GM18861 (cell line): ENCODE results near the gene KRTAP10-7.
"Not testable (repeated sequence)": the region's sequence is repeated elsewhere in the genome, so short reads cannot be mapped to it uniquely, and the experiment has no call there.

Experiments used
- ATAC-seq: cut with Tn5 transposase; IDR thresholded peaks from one replicate; pipeline ENCODE4 v1.9.1; 2021; ENCODE audit not compliant: unreplicated experiment

KRTAP10-7 gene, protein sequence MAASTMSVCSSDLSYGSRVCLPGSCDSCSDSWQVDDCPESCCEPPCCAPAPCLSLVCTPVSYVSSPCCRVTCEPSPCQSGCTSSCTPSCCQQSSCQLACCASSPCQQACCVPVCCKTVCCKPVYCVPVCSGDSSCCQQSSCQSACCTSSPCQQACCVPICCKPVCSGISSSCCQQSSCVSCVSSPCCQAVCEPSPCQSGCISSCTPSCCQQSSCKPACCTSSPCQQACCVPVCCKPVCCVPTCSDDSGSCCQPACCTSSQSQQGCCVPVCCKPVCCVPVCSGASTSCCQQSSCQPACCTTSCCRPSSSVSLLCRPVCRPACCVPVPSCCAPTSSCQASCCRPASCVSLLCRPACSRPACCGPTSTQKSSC

DNA sequence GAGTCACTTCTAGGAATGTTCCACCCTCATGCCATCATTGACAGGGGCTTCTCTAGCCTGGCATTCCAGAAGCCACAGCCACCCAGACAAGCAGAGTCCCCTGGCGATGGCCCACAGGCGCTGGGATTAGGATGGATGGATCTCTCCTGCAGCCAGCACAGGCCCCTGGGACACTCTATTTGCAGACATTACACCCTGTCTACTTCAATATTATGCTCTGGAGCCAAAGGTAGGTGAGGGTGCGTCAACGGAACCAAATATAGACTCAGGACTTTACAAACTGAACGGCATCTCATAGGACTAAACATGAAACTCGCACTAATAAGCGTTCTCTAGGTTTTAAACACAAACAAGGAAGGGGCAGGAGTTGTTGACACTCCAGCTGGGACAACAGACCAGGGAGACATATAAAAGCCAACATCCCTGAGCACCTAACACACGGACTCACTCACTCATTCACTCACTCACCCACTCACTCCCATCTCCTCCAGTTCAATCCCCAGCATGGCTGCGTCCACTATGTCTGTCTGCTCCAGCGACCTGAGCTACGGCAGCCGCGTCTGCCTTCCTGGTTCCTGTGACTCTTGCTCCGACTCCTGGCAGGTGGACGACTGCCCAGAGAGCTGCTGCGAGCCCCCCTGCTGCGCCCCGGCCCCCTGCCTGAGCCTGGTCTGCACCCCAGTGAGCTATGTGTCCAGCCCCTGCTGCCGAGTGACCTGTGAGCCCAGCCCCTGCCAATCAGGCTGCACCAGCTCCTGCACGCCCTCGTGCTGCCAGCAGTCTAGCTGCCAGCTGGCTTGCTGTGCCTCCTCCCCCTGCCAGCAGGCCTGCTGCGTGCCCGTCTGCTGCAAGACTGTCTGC lies at the start of gene KRTAP10-7:
Gene KRTAP10-7 (plus strand): TSS at position 480 of the 861 bp plus-strand sequence. CDS start 25 bp downstream, at position 505.
- ATAC-seq: not testable (repeated sequence)

DNA sequence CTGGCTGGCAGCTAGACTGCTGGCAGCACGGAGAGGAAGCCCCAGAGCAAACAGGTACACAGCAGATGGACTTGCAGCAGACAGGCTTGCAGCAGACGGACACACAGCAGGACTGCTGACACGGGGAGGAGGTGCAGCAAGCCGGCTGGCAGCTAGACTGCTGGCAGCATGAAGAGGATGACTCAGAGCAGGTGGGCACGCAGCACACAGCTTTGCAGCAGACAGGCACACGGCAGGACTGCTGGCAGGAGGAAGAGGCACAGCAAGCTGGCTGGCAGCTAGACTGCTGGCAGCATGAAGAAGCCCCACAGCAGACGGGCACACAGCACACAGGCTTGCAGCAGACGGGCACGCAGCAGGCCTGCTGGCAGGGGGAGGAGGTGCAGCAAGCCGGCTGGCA lies 49.6 kb upstream of the KRTAP10-7 start:
- no peak for ATAC-seq

DNA sequence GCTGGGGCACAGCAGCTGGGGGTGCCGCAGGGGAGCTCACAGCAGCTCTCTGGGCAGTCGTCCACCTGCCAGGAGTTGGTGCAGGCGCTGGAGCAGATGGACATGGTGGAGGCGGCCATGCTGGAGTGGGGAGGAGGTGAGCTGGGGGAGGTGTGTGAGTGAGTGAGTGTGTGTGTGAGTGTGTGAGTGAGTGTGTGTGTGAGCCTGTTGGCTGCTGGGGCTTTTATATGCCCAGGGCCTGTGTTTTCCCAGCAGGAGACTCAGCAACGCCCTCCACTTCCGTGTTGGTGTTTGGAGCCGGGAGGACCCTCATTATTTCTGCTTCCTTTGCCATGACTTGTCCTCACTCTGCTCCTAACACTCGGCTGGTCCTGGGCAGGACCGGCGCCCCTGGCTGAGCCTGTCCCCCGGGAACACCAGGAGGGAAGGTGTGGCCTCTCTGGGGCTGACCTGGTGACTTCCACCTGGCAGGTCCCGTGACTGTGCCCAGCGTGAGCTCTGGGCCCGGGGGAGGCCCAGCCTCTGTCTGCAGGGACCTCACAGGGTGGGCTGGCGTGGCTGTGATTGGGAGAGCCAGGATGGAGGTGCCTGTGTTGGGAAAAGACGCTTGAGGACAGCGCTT lies 48.9 kb upstream of the KRTAP10-7 start, which contains the start of gene KRTAP10-2:
Gene KRTAP10-2 (minus strand): TSS at position 166 of the 622 bp plus-strand sequence. CDS start 47 bp downstream, at position 119.
- ATAC-seq: no peak

DNA sequence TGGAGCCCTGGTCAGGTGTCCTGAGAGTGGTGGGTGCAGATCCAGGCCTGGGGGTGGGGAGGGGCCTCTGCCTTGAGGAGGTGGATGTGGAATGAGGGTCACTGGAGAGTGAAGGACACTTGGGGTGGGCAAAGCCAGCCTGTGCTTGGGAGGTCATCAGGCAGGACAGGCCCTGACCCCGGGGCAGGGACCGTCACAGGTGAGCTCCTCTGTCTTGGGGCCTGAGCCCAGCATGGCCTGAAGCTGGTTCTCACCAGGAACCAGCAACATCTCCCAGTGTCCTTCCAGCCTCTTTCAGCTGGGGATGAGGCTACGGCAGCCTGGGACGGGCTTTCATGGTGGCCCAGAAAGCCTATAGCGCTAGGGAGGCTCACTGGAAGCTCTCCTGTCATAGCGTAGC lies 48.3 kb upstream of the KRTAP10-7 start:
- ATAC-seq: no peak

DNA sequence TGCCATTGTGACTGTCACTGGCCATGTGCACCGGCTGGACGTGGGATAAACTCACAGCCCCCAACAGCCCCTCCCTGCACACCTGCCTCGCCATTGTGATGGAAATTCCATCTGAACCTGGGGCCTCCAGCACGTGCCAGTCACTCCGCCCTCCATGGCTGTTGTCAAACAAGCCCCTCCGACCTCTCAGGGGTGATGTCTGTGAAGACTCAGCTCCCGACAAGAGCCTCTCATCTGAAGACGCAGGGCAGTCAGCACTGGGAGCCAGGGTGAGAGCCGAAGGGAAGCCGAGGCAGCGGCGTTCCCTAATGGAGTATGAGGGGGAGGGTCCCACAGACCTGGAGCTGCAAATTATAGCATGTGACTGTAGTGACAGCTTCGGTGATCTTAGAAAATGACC lies 47.7 kb upstream of the KRTAP10-7 start:
- ATAC-seq: no peak

DNA sequence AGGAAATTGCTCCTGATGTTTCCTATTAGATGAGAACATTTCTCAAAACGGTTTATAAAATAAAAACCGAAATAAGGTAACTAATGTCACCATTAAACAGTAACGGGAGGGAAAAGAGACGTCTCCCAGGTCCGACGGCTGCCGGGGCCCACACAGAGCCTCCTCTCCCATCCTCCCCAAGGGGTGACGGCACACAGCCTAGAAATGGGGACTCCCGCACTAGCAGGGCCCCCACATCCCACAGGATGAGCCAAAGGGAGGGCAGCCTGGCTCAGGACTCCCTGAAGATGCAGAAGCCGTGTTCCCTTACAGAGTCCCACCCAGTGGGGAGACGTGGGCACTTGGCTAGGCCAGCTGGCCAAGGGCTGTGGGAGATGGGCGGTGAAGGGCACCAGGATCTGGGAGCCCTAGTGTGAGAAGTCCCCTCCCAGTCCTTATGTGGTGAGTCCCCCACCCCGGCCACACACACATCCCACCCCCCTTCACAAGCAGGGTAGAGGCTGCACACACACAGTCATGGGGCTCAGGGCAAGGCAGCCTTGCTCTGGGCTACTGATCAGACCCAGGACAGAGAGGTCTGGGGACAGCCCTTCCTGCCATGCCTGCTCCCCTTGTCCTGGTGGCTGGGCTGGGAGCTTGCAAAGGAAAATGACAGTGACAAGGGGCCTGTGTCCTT lies 45.1 kb upstream of the KRTAP10-7 start:
- no peak for ATAC-seq

DNA sequence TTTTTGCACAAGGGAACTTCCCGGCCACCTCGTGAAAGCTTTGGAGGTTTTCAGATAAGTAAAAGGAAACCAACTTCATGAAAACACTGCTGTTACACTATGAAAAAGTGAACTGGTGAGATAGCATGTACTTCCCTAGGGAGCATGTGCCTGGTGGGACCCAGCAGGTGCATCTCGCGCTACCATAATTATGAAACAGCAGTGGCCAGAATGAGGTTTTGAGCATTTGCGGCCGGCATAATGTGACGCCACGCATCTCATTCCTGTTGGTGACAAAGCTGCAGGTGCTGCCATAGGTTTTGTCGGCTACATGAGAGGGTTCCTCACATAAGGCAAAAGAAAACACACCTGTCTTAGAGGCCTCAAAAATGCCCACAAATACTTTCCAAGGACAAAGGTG lies 43.5 kb upstream of the KRTAP10-7 start:
- no peak for ATAC-seq

DNA sequence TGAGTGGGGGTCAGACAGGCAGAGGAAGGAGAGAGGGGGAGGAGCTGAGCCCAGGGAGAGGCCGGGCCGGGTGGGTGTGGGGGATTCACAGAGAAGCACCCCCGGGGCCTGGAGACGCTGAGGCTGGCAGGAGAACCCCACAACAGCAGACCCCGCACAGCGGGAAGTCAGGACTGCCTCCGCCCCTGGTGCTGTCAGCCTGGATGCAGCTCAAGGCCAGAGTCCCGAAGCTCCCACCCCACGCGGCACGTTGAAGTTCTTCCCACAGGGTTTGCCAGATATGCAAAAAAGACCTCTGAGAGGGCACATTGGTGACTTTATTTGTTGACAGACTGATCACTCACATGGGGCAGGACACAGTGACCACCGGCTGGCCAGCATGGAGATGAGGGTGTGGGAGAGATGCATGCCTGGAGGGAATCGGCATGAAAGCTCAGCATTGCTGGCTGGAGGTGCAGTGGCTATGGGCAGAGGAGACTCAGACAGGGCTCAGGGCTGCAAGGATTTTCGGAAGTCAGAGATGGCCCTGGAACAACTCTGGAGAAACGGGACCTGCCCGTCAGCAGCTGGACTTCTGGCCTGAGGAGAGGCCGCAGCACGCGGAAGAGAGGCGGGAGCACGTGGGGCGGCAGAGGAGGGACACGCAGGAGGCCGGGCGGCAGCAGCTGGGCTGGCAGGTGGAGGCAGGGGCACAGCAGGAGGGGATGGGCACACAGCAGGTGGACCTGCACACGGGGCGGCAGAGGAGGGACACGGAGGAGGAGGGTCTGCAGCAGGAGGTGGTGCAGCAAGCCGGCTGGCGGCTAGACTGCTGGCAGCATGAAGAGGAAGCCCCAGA lies 42.7 kb upstream of the KRTAP10-7 start:
- no peak for ATAC-seq

DNA sequence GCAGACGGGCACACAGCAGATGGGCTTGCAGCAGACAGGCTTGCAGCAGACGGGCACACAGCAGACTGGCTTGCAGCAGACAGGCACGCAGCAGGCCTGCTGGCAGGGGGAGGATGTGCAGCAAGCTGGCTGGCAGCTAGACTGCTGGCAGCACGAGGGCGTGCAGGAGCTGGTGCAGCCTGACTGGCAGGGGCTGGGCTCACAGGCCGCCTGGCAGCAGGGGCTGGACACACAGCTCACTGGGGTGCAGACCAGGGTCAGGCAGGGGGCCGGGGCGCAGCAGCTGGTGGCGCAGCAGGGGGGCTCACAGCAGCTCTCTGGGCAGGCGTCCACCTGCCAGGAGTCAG lies 42.1 kb upstream of the KRTAP10-7 start:
- ATAC-seq: not testable (repeated sequence)

DNA sequence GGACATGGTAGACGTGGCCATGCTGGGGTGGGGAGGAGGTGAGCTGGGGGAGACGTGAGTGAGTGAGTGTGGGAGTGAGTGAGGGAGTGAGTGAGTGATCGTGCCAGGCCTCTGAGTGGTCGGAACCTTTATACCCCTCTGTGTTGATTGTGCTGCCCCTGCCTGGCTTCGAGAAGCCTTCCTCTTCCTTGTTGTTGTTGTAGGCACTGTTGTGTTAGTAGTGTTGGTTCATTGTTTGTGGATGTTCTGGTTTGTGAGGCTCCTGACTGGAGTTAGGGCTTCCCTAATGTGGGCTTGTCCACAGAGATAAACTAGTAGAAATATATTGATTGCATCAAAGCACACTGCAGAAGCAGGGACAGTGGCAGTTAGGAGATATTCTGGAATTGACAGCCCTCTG lies 41.7 kb upstream of the KRTAP10-7 start, which contains the start of gene KRTAP10-3:
Gene KRTAP10-3 (minus strand): TSS at position 101 of the 400 bp plus-strand sequence. CDS start 80 bp downstream, at position 21.
- no peak for ATAC-seq

DNA sequence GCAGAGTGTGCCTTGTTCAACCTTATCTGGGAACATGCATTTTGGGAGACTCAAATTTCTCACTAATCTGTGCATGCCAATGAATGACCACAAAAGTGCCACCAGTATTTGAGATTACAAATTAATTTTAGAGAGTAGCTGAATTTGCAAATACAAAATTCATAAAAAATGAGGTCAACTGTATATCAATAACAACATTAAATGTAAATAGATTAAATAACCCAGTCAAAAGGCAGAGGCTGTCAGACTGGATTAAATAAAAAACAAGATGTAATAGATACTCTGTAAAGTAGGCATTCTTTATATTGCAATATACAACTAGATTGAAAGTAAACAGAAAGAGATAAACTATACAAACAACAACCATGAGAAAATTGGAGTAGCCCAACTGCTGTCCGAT lies 36.3 kb upstream of the KRTAP10-7 start:
- no peak for ATAC-seq

DNA sequence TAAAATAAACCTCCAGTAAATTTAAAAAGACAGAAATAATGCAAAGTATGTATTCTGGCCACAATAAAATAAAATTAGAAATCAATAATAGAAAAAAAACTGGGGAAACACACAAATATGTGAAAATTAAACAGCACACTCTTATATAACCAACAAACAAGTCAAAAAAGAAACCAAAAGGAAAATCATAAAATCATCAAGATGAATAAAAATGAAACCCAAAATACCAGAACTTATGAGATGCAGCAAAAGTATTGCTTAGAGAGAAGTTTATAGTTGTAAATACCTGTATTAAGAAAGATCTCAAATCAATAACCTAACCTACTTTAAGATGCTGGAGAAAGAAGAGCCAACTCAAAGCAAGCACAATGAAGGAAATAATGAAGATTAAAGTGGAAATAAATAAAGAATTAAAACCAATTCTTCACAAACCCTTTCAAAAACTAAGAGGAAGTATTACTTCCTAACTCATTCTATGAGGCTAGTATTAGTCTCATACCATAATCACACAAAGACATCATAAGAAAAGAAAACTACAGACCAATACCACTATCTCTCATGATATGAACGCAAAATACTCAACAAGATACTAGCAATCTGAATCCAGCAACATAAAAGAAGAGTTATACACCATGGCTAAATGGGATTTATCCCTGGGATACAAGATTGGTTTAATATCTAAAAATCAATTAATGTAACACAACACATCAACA lies 35.4 kb upstream of the KRTAP10-7 start:
- no peak for ATAC-seq

DNA sequence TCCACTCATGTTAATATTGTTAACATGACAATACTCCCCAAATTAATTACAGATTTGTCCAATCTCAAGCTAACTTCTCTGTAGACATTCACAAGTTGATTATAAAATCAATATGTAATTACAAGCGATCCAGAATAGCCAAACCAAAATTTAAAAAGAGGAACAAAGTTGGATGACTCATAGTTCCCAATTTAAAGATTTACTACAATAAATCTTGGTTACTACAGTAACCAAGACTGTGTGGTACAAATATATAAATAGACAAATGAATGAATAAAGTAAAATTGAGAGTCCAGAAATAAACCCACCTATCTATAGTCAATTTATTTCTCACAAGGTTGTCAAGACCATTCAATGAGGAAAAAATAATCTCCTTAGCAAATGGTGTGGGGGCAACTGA lies 34.0 kb upstream of the KRTAP10-7 start:
- ATAC-seq: no peak

DNA sequence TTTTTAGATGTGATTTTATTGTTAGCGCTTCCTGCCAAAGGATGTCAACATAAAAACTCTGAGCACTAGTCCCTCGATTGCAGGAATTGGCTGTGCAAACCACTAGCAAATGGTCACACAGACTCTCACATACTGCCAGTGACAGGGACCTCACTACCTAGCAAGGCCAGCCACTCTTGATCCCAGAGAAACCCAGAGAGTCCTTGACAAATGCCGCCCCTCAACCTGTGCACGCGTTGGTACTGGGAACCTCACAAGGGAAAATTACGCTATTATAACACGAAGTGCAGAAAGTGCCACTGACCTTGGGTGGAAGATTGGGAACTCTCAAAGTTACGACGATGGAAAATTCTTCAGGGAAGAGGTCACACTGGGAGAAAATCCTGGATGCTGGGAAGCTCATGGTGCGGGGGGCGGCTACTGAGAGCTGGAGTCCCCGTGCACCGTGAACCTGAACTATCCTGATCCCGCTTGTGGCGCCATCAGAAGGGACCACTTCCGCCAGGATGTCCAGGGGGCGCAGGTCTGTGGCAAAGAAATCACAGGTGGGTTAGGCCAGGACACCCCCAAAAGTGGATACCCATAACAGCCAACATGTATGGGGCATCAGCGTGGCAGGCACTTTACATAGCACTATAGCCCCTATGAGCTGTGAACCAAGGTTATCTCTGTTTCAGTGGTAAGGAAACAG lies 32.8 kb upstream of the KRTAP10-7 start:
- no peak for ATAC-seq

DNA sequence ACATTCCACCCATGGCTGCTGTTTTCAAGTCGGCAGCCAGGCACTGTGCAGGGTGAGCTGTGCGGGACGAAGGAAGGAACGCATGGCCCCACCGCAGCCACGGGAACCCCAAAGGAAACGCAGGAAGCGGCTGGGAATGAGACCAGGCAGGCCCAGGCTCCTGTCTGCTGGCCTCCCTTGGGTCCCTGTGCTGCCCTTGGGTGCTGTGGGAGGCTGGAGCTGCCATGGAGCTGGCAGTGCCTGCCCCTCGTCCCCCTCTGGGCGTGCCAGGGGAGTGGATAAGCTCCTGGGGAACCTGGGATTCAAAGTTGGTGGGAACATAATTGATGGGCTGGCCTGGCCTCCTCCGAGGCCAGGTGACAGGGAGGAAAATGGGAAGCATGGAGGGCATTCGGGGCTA lies 32.1 kb upstream of the KRTAP10-7 start:
- ATAC-seq: no peak

DNA sequence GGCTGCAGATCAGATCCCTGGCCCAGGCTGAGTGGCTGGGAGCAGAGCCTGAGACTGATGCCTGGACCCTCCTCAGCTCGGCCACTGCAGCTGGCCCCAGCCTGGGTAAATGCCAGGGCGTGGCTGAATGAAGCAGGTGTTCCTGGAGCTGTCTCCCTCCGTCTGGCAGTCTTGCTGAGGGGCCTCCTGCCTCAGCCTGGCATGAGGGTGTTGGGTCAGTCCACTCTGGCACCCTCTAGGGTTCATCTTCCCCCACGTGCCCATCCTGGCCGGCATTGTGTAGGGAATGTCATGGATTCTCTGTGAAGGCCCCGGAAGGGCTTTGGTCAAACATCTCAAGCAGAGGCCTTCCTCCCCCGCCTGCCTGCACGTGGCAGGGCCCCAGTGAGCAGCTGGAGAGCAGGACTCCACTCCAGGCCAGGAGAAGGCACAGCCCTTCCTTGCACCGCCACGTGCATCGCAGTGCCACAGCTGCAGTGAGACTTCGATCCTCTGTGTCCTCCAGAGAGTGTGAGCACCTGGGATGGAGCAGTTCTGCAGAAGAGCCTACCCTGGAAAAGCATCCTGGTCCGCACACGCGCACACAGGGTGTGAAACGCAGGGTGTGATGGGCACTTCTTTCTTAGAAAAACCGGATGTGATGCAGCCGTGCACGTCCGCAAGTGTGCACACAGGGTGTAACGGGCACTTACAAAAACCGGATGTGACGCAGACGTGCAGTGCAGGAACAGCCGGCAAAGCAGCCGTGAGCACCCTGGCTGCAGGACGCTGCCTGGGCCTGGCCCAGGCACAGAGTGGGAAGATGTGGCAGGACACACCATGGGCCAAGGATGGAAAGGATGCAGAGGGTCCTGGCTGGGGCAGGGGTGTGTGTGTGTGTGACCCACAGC lies 31.5 kb upstream of the KRTAP10-7 start:
- no peak for ATAC-seq

DNA sequence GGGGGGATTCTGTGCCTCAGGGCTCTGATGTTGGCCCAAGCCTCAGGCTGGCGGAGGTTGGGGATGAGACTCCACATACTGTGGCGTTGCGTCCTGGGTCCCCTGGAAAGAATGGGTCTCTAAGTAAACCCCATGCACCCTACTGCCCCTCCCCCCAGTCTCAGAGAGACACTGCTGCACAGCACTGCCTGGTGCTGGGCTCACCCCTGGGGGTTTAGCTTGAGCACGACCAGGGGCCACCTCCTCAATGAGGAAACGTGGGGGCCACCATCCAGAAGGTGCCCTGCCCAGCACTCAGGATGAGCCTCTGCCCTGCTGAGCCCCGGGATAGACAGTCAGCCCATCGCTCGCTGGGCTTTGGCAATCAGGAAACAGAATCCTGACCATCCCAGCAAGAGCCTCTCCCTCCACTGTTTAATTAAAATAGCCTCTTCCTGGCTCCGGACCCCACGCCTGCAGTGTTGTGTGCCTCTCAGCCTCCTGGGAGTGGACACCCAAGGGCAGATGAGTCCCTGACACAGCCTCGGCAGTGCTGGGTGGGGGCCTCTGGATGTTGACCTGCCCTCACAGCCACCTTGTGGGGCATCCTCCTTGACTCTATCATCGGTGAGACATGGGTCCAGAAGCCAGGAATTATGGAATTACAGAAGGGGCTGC lies 30.4 kb upstream of the KRTAP10-7 start:
- ATAC-seq: no peak
